ENCODE results near the gene SYNPO.

DNA sequence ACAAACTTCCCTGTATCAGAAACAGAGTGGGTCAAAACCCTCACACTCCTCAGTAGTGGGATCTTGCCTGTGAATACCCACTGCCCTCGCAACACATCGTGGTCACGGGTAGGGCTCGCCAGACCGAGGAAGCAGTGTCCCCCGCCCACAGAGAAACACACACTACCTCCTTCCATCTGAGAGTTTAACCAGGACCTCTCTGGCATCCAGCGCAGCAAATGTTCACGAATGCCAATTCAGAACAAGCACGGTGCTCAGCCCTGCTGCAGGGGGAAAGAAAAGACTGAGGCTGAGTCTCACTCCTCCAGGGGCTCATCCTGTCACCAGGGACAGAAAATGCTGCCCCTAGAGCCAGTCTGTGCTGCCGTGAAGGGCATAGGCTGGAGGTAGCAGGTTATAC lies 42.5 kb upstream of the SYNPO start:
- TF ChIP-seq, protein P1, sequence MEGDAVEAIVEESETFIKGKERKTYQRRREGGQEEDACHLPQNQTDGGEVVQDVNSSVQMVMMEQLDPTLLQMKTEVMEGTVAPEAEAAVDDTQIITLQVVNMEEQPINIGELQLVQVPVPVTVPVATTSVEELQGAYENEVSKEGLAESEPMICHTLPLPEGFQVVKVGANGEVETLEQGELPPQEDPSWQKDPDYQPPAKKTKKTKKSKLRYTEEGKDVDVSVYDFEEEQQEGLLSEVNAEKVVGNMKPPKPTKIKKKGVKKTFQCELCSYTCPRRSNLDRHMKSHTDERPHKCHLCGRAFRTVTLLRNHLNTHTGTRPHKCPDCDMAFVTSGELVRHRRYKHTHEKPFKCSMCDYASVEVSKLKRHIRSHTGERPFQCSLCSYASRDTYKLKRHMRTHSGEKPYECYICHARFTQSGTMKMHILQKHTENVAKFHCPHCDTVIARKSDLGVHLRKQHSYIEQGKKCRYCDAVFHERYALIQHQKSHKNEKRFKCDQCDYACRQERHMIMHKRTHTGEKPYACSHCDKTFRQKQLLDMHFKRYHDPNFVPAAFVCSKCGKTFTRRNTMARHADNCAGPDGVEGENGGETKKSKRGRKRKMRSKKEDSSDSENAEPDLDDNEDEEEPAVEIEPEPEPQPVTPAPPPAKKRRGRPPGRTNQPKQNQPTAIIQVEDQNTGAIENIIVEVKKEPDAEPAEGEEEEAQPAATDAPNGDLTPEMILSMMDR (IDR thresholded peaks at IDR 0.05): no peak
- no peak for TF ChIP-seq EP300 (IDR thresholded peaks at IDR 0.05; ENCODE audit: low read depth)

All from transverse colon (tissue), 3 donors.